Cardiac muscle cell (in vitro differentiated cells and primary cell): ENCODE data around the gene ATOH7. TPM values are rescaled to one million over a fixed set of nuclear protein-coding genes. Genes with fewer than 3 reads are reported as not detected.
A peak's percentile ranks its signal among the peaks of the same experiment; 100 is the strongest.

ENCODE experiments used
- DNase-seq, 2 donors: peaks; one replicate each; pipeline versions ENCODE4 v3.0.0 to v3.0.0-alpha.2; 2010 to 2017; ENCODE audit warnings: low read depth in 1 of 2, low spot score in 1 of 2
- H3K27ac ChIP-seq: fragments of 200-600 bp; sonication (generic); 2 replicates; pipeline ENCODE4 v1.5.1; 2016
- H3K27me3 ChIP-seq: fragments of 200-600 bp; sonication (generic); 2 replicates; pipeline ENCODE4 v1.6.0; 2016; ENCODE audit warnings: control low read depth
- H3K36me3 ChIP-seq: fragments of 200-600 bp; sonication (generic); 2 replicates; pipeline ENCODE4 v1.5.1; 2016; ENCODE audit warnings: control low read depth
- H3K4me1 ChIP-seq: fragments of 200-600 bp; sonication (generic); 2 replicates; pipeline ENCODE4 v1.8.1; 2017; ENCODE audit warnings: low read depth, mild to moderate bottlenecking, mixed run types
- H3K4me3 ChIP-seq: fragments of 200-600 bp; sonication (generic); 2 replicates; pipeline ENCODE4 v1.5.1; 2016; ENCODE audit warnings: mild to moderate bottlenecking
- H3K9me3 ChIP-seq: fragments of 200-600 bp; sonication (generic); 2 replicates; pipeline ENCODE4 v1.5.1; 2017; ENCODE audit warnings: low read depth, mild to moderate bottlenecking, control low read depth
- CTCF ChIP-seq: IDR thresholded peaks from 2 replicates; pipeline ENCODE4 v1.5.1; 2012; ENCODE audit warnings: low read depth, mild to moderate bottlenecking, low read length
- polyA plus RNA-seq: library from polyadenylated mRNA; unstranded; fragments of >200 nt; fragmentation: Nextera tagmentation; extraction: Ambion mirVana; gene quantifications from 2 replicates; pipeline ENCODE4 v1.2.1, GENCODE V29; 2016
- total RNA-seq: library from RNA; depleted of rRNA; stranded (reverse); fragments of >200 nt; gene quantifications from 2 replicates; pipeline ENCODE4 v1.2.3, GENCODE V29; 2016

The ATOH7 gene
- total and polyA plus RNA-seq, 2 experiments from 2014 or later = 0.29 TPM; not detected in 1

DNA sequence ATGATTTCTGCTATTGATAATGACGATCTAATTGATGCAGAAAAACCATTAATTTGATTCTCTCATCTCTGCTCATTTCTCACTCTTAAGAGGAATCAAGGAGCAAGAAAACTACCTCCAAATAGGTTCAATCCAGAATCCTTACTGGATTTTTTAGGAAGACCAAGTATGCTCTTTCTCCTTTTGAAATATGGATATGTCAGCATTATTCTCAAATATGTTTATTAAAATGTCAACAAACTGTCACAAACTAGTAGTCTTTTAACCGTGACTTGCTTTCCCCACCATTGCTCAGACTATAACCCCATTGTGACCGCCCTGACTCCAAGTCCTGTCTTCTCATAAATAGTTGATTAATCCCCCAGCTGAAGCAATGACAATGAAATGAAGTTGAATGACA, 1.1 kb upstream of the ATOH7 start:
- TF ChIP-seq CTCF = no peak
- no peaks in the 10 kb centered on the region for H3K4me1 ChIP-seq

DNA sequence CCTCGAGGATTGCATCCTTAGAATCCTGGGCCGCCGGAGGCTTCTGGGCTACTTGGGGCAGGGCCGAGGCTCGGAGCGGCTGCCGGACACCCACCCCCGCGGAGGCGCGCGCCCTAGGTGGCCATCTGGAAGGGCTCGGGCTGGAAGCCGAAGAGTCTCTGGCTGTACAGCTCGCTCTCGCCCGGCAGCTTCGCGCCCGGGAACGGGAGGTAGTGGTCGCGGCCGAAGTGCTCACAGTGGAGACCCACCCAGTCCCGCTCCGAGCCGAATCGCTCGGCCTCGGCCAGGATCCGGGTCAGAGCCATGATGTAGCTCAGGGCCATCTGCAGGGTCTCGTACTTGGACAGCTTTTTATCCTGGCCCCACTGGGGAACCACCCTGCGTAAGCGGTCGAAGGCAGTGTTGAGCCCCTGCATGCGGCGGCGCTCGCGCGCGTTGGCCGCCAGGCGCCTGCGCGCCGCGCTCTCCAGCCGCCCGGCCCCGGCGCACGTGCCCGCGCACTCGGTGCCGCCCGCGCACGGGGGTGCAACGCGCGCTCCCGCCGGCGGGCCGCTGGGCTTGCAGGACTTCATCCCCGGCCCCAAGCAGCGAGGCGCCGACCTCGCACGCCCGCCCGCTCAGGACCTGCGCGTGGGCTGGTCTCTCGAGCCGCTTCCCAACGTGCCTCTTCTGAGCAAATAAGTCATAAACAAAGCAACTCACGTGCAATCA, 652 bp downstream of the ATOH7 start:
- H3K4me1 ChIP-seq = no peaks in the 10 kb centered on the region
- DNase-seq = peak; percentile 79 to 85
- H3K4me3 ChIP-seq = peak overlapping the region; percentile 51
- H3K36me3 ChIP-seq = no peaks in the 10 kb centered on the region
- H3K27ac ChIP-seq = peak overlapping the region; percentile 80
- peaks cover 32% of the 10 kb centered on the region for H3K27me3 ChIP-seq
- H3K9me3 ChIP-seq = no peaks in the 10 kb centered on the region
- TF ChIP-seq CTCF = peak; percentile 26

More for the DNA sequence above, 1.1 kb upstream of the ATOH7 start:
- Histone ChIP-seq H3K36me3 (no peaks in the 10 kb centered on the region), H3K27ac (no peak overlapping the region), H3K9me3 (no peaks in the 10 kb centered on the region), H3K4me3 (no peak overlapping the region), H3K27me3 (peaks cover 32% of the 10 kb centered on the region)
- no peak for DNase-seq

DNA sequence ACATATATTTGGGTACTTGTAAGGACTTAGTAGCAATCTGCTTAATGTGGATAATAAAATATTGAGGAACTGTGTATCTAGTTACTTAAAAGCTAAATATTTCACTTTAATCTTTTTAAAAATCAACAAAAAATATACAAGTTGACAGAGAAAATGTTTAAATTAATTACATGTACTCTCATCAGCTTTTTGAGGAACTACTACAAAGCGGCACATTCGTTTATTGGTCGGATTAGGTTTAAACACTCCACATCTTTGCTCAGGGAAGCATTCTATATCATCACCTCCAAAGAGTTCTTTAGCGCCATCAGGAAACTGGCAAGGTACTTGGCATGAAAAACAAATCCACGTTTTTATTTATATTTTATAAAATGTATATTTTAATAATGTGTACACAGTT, 1.6 kb downstream of the ATOH7 start:
- Histone ChIP-seq H3K4me1 (no peaks in the 10 kb centered on the region), H3K4me3 (no peak overlapping the region), H3K9me3 (no peaks in the 10 kb centered on the region), H3K27me3 (peaks cover 32% of the 10 kb centered on the region), H3K27ac (no peak overlapping the region), H3K36me3 (no peaks in the 10 kb centered on the region)
- no peak for TF ChIP-seq CTCF
- no peak for DNase-seq

- no peaks in the 10 kb centered on the region for H3K4me1 ChIP-seq
- H3K27me3 ChIP-seq = peaks cover 5% of the 10 kb centered on the region
- no peak for TF ChIP-seq CTCF
- H3K36me3 ChIP-seq = no peaks in the 10 kb centered on the region
- H3K27ac ChIP-seq = no peak overlapping the region
- DNase-seq = no peak
- H3K4me3 ChIP-seq = no peak overlapping the region
- no peaks in the 10 kb centered on the region for H3K9me3 ChIP-seq
These were observed 7.1 kb downstream of the ATOH7 start for GRCh38 chr10:68224810-68225209.

- Histone ChIP-seq H3K4me3 (no peak overlapping the region), H3K27ac (no peak overlapping the region), H3K27me3 (no peaks in the 10 kb centered on the region), H3K9me3 (no peaks in the 10 kb centered on the region), H3K4me1 (no peaks in the 10 kb centered on the region), H3K36me3 (no peaks in the 10 kb centered on the region)
- DNase-seq = no peak
- no peak for TF ChIP-seq CTCF
These were observed 8.3 kb downstream of the ATOH7 start for GRCh38 chr10:68223535-68224165.
